Activated naive CD8-positive, alpha-beta T cell treated with anti-CD3 and anti-CD28 coated beads, Interleukin-2, amount 50 U/mL, for 24 hours (primary cell): ENCODE data around the gene LITAF.

Source experiments
- ATAC-seq: fragments of 150-1000 bp; cut with Tn5 transposase; one replicate; pipeline ENCODE4 v1.10.0; 2021
- DNase-seq: peaks from one replicate; pipeline ENCODE4 v3.0.0; 2021
- H3K27ac Mint-ChIP-seq: one replicate; pipeline ENCODE4 v1.8.0; 2021; ENCODE audit warnings: mild to moderate bottlenecking, mixed read lengths
- H3K27me3 Mint-ChIP-seq: one replicate; pipeline ENCODE4 v1.8.0; 2021; ENCODE audit warnings: mixed read lengths
- H3K36me3 Mint-ChIP-seq: one replicate; pipeline ENCODE4 v1.8.0; 2021; ENCODE audit warnings: low read depth, mixed read lengths
- H3K4me1 Mint-ChIP-seq: one replicate; pipeline ENCODE4 v1.8.0; 2021; ENCODE audit warnings: mixed read lengths
- H3K4me3 Mint-ChIP-seq: one replicate; pipeline ENCODE4 v1.8.0; 2021; ENCODE audit warnings: mild to moderate bottlenecking, moderate library complexity, mixed read lengths
- H3K9me3 Mint-ChIP-seq: one replicate; pipeline ENCODE4 v1.8.0; 2021; ENCODE audit warnings: mixed read lengths

Gene LITAF

GRCh38 chr16:11550791-11551498 is 35.8 kb downstream of the LITAF start:
- Mint-ChIP-seq H3K27ac (no peak overlapping the region), H3K4me1 (peaks cover 2% of the 10 kb centered on the region), H3K9me3 (peaks cover 3% of the 10 kb centered on the region), H3K4me3 (no peak overlapping the region), H3K36me3 (peaks cover 73% of the 10 kb centered on the region), H3K27me3 (no peaks in the 10 kb centered on the region)
- DNase-seq (no peak), ATAC-seq (no peak)

GRCh38 chr16:11547118-11547916 is 39.4 kb downstream of the LITAF start:
- H3K27ac Mint-ChIP-seq, result no peak overlapping the region

GRCh38 chr16:11546608-11547061 is 40.1 kb downstream of the LITAF start:
- DNase-seq (no peak), ATAC-seq (no peak)
- no peaks in the 10 kb centered on the region for H3K27me3 Mint-ChIP-seq
- no peaks in the 10 kb centered on the region for H3K9me3 Mint-ChIP-seq
- peaks cover 7% of the 10 kb centered on the region for H3K4me1 Mint-ChIP-seq
- H3K36me3 Mint-ChIP-seq, result peaks cover 41% of the 10 kb centered on the region
- no peak overlapping the region for H3K4me3 Mint-ChIP-seq
- no peak overlapping the region for H3K27ac Mint-ChIP-seq

More at GRCh38 chr16:11547118-11547916, 39.4 kb downstream of the LITAF start:
- H3K36me3 Mint-ChIP-seq, result peaks cover 48% of the 10 kb centered on the region
- DNase-seq (no peak), ATAC-seq (no peak)
- H3K4me1 Mint-ChIP-seq, result peaks cover 7% of the 10 kb centered on the region
- no peaks in the 10 kb centered on the region for H3K27me3 Mint-ChIP-seq
- no peak overlapping the region for H3K4me3 Mint-ChIP-seq
- H3K9me3 Mint-ChIP-seq, result no peaks in the 10 kb centered on the region

- Mint-ChIP-seq H3K36me3 (peaks cover 16% of the 10 kb centered on the region), H3K4me3 (no peak overlapping the region), H3K9me3 (no peaks in the 10 kb centered on the region), H3K27me3 (no peaks in the 10 kb centered on the region), H3K4me1 (peaks cover 10% of the 10 kb centered on the region), H3K27ac (no peak overlapping the region)
- ATAC-seq (peak; percentile 20), DNase-seq (no peak)
Measured at GRCh38 chr16:11543661-11544393, 42.9 kb downstream of the LITAF start.

GRCh38 chr16:11542069-11542744 is 44.5 kb downstream of the LITAF start:
- Mint-ChIP-seq H3K27ac (no peak overlapping the region), H3K4me1 (peaks cover 10% of the 10 kb centered on the region), H3K4me3 (no peak overlapping the region), H3K36me3 (peaks cover 2% of the 10 kb centered on the region), H3K9me3 (no peaks in the 10 kb centered on the region), H3K27me3 (no peaks in the 10 kb centered on the region)
- ATAC-seq, result no peak
- no peak for DNase-seq

- Mint-ChIP-seq H3K36me3 (no peaks in the 10 kb centered on the region), H3K27me3 (no peaks in the 10 kb centered on the region), H3K9me3 (no peaks in the 10 kb centered on the region), H3K4me3 (no peak overlapping the region), H3K27ac (no peak overlapping the region), H3K4me1 (peaks cover 6% of the 10 kb centered on the region)
- DNase-seq (peak; percentile 19), ATAC-seq (no peak)
Measured at GRCh38 chr16:11539641-11540050, 47.1 kb downstream of the LITAF start.

- ATAC-seq (no peak), DNase-seq (no peak)
- Mint-ChIP-seq H3K27me3 (no peaks in the 10 kb centered on the region), H3K27ac (no peak overlapping the region), H3K36me3 (no peaks in the 10 kb centered on the region), H3K4me1 (peaks cover 4% of the 10 kb centered on the region), H3K9me3 (no peaks in the 10 kb centered on the region), H3K4me3 (no peak overlapping the region)
Measured at GRCh38 chr16:11538880-11539279, 47.8 kb downstream of the LITAF start.

- no peaks in the 10 kb centered on the region for H3K9me3 Mint-ChIP-seq
- H3K27ac Mint-ChIP-seq, result no peak overlapping the region
- DNase-seq (no peak), ATAC-seq (no peak)
- H3K4me3 Mint-ChIP-seq, result no peak overlapping the region
- H3K36me3 Mint-ChIP-seq, result no peaks in the 10 kb centered on the region
- H3K27me3 Mint-ChIP-seq, result no peaks in the 10 kb centered on the region
- H3K4me1 Mint-ChIP-seq, result peaks cover 7% of the 10 kb centered on the region
Measured at GRCh38 chr16:11536104-11536866, 50.4 kb downstream of the LITAF start.

GRCh38 chr16:11535494-11535893 is 51.2 kb downstream of the LITAF start:
- H3K4me1 Mint-ChIP-seq, result peaks cover 7% of the 10 kb centered on the region
- no peak for ATAC-seq
- no peaks in the 10 kb centered on the region for H3K27me3 Mint-ChIP-seq
- H3K4me3 Mint-ChIP-seq, result no peak overlapping the region
- H3K9me3 Mint-ChIP-seq, result no peaks in the 10 kb centered on the region
- H3K36me3 Mint-ChIP-seq, result no peaks in the 10 kb centered on the region
- DNase-seq, result no peak
- H3K27ac Mint-ChIP-seq, result no peak overlapping the region

GRCh38 chr16:11534262-11534661 is 52.5 kb downstream of the LITAF start:
- H3K9me3 Mint-ChIP-seq, result no peaks in the 10 kb centered on the region
- ATAC-seq (no peak), DNase-seq (no peak)
- H3K36me3 Mint-ChIP-seq, result no peaks in the 10 kb centered on the region
- H3K27me3 Mint-ChIP-seq, result no peaks in the 10 kb centered on the region
- no peak overlapping the region for H3K4me3 Mint-ChIP-seq
- H3K27ac Mint-ChIP-seq, result no peak overlapping the region
- H3K4me1 Mint-ChIP-seq, result peaks cover 3% of the 10 kb centered on the region

GRCh38 chr16:11533588-11533987 is 53.1 kb downstream of the LITAF start:
- Mint-ChIP-seq H3K4me1 (peaks cover 3% of the 10 kb centered on the region), H3K27me3 (no peaks in the 10 kb centered on the region), H3K36me3 (no peaks in the 10 kb centered on the region), H3K9me3 (no peaks in the 10 kb centered on the region), H3K4me3 (no peak overlapping the region), H3K27ac (no peak overlapping the region)
- no peak for ATAC-seq
- no peak for DNase-seq

GRCh38 chr16:11530171-11530940 is 56.4 kb downstream of the LITAF start:
- Mint-ChIP-seq H3K4me1 (peaks cover 3% of the 10 kb centered on the region), H3K9me3 (no peaks in the 10 kb centered on the region), H3K27ac (no peak overlapping the region), H3K36me3 (no peaks in the 10 kb centered on the region), H3K4me3 (no peak overlapping the region), H3K27me3 (peaks cover 10% of the 10 kb centered on the region)
- ATAC-seq (no peak), DNase-seq (no peak)

GRCh38 chr16:11529285-11529684 is 57.4 kb downstream of the LITAF start:
- no peak overlapping the region for H3K27ac Mint-ChIP-seq
- peaks cover 11% of the 10 kb centered on the region for H3K27me3 Mint-ChIP-seq
- peaks cover 3% of the 10 kb centered on the region for H3K4me1 Mint-ChIP-seq
- H3K9me3 Mint-ChIP-seq, result no peaks in the 10 kb centered on the region
- ATAC-seq, result no peak
- H3K4me3 Mint-ChIP-seq, result no peak overlapping the region
- H3K36me3 Mint-ChIP-seq, result no peaks in the 10 kb centered on the region
- DNase-seq, result no peak
